PC-3 (cell line): ENCODE measurements around the gene BATF. TPM values are rescaled to one million over a fixed set of nuclear protein-coding genes. Genes with fewer than 3 reads are reported as not detected.

Experiments
- ATAC-seq: fragments of 200-7000 bp; cut with Tn5 transposase; 2 replicates; pipeline ENCODE4 v1.9.1; 2020; ENCODE audit warnings: mild to moderate bottlenecking, moderate library complexity
- BruUV-seq: library from RNA; stranded (reverse); fragments of 400-500 nt; replicated peaks from 2 replicates; lab custom pipeline; 2021; lab: Mats Ljungman, UMichigan
- CTCF ChIA-PET: fragments of 300-600 bp; sonication (Branson Sonifier 250); formaldehyde crosslinking; loops from one replicate; lab custom pipeline; 2022; ENCODE audit warnings: antibody characterized with exemption; lab: Charles Lee
- POLR2A ChIA-PET: fragments of 300-600 bp; sonication (Branson Sonifier 250); formaldehyde crosslinking; loops from one replicate; lab custom pipeline; 2022; ENCODE audit warnings: antibody characterized with exemption; ENCODE audit not compliant: unreplicated experiment; lab: Charles Lee
- DNase-seq: peaks from one replicate; pipeline ENCODE4 v3.0.0-alpha.2; 2015
- H2AFZ ChIP-seq: fragments of 300-600 bp; sonication (generic); 2 replicates; pipeline ENCODE4 v1.6.0; 2016; ENCODE audit warnings: antibody characterized with exemption, low read length
- H3F3A ChIP-seq: fragments of 300-600 bp; sonication (generic); one replicate; pipeline ENCODE4 v1.6.0; 2017; ENCODE audit warnings: antibody characterized with exemption, low read length, control low read depth, mild to moderate bottlenecking; ENCODE audit not compliant: unreplicated experiment
- H3K27ac ChIP-seq: fragments of 300-600 bp; sonication (generic); 2 replicates; pipeline ENCODE4 v1.5.1; 2016; ENCODE audit warnings: mild to moderate bottlenecking, low read length
- H3K27me3 ChIP-seq: fragments of 300-600 bp; sonication (generic); 2 replicates; pipeline ENCODE4 v1.6.1; 2016; ENCODE audit warnings: low read length, mixed read lengths
- H3K36me3 ChIP-seq: fragments of 300-600 bp; sonication (generic); 2 replicates; pipeline ENCODE4 v1.6.1; 2016; ENCODE audit warnings: low read depth, mixed run types, low read length, mixed read lengths
- H3K4me1 ChIP-seq: fragments of 300-600 bp; sonication (generic); 2 replicates; pipeline ENCODE4 v1.5.1; 2016; ENCODE audit warnings: low read length; ENCODE audit not compliant: insufficient read depth
- H3K4me2 ChIP-seq: fragments of 300-600 bp; sonication (generic); 2 replicates; pipeline ENCODE4 v1.6.0; 2016; ENCODE audit warnings: low read length
- H3K4me3 ChIP-seq: fragments of 300-600 bp; sonication (generic); 2 replicates; pipeline ENCODE4 v1.5.1; 2016; ENCODE audit warnings: mild to moderate bottlenecking, low read length, mixed read lengths
- H3K79me2 ChIP-seq: fragments of 300-600 bp; sonication (generic); 2 replicates; pipeline ENCODE4 v1.6.1; 2017; ENCODE audit warnings: low read length, mixed read lengths
- H3K9ac ChIP-seq: fragments of 300-600 bp; sonication (generic); 2 replicates; pipeline ENCODE4 v1.6.0; 2016; ENCODE audit warnings: mild to moderate bottlenecking, low read length
- H3K9me2 ChIP-seq: fragments of 300-600 bp; sonication (generic); replicated peaks from 2 replicates; pipeline ENCODE4 v1.6.1; 2016; ENCODE audit warnings: mixed run types, low read length, mixed read lengths
- H3K9me3 ChIP-seq: fragments of 300-600 bp; sonication (generic); 2 replicates; pipeline ENCODE4 v1.6.1; 2016; ENCODE audit warnings: low read length, mixed read lengths
- H4K20me1 ChIP-seq: fragments of 300-600 bp; sonication (generic); 2 replicates; pipeline ENCODE4 v1.6.1; 2016; ENCODE audit warnings: low read length, mixed read lengths
- CTCF ChIP-seq: fragments of 300-600 bp; sonication (generic); conservative IDR thresholded peaks from 2 replicates; pipeline ENCODE4 v1.5.1; 2017; ENCODE audit warnings: antibody characterized with exemption, low read depth, mild to moderate bottlenecking, low read length
- EZH2 ChIP-seq: fragments of 300-600 bp; sonication (generic); IDR thresholded peaks from one replicate; pipeline ENCODE4 v1.6.1; 2017; ENCODE audit warnings: antibody characterized with exemption, mild to moderate bottlenecking, low read length; ENCODE audit not compliant: unreplicated experiment
- EZH2phosphoT487 ChIP-seq: fragments of 300-600 bp; sonication (generic); IDR thresholded peaks from 2 replicates; pipeline ENCODE4 v1.6.1; 2018; ENCODE audit warnings: mild to moderate bottlenecking, antibody characterized with exemption, low read length, borderline replicate concordance
- intact Hi-C: fragments of 100-400 bp; cut with micrococcal nuclease; formaldehyde crosslinking; loops from 2 replicates; pipeline ENCODE4 v1.9.0; 2023
- total RNA-seq: library from RNA; depleted of rRNA; stranded (reverse); fragments of >200 nt; gene quantifications from 2 replicates; pipeline ENCODE4 v1.2.3, GENCODE V29; 2014

The BATF gene
- total RNA-seq, 1 experiment from 2014 or later: not detected

- CTCF ChIA-PET: no interaction called here
- Histone ChIP-seq H3K9me3 (no peaks in the 10 kb centered on the region), H3K27ac (no peak overlapping the region), H3K79me2 (no peaks in the 10 kb centered on the region), H2AFZ (no peak overlapping the region), H3K27me3 (no peaks in the 10 kb centered on the region), H3K4me3 (no peak overlapping the region), H3K36me3 (no peaks in the 10 kb centered on the region), H3K9me2 (no peaks in the 10 kb centered on the region), H3F3A (no peaks in the 10 kb centered on the region), H3K4me1 (peaks cover 22% of the 10 kb centered on the region), H3K9ac (no peak overlapping the region), H4K20me1 (no peaks in the 10 kb centered on the region), H3K4me2 (no peak overlapping the region)
- no peak for TF ChIP-seq CTCF
- ATAC-seq: no peak
- intact Hi-C loops: no loop called here
- DNase-seq: peak; percentile 54
- POLR2A ChIA-PET: no interaction called here
- BruUV-seq: no TSS peak
These were observed 9.5 kb downstream of the BATF start for GRCh38 chr14:75531660-75532317.

DNA sequence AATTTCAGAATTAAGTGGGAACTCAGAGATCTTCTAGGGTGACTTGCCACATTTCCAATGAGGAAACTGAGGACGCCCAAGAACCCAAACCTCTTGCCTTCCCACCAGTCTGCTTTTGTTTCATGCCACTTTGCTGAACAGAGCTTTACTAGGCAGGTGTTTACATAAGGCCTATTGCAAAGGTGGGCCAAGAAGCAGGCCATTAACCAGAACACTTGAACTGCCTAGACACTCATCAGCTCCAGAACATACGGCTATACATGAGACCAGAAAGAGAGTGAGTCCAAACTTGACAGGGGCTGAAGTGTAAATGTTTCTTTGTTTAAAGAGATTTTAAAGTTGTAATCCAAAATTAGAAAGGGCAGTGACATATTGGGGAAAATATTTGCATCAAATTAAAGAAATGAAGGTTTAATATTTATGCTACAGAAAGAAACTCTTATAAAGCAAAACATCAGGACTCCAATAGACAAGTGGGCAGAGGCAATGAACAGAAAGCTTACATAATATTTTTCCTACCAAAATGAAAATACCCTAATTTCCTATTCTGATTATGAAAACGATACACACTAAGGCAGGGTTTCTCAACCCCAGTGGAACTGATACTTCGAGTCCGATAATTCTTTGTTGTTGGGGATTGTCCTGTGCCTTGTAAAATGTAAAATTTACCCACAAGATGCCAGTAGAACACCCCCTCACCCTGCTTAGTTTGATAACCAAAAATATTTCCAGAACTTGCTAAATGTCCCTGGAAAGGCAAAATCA, 11.7 kb downstream of the BATF start:
- Histone ChIP-seq H3K9me3 (no peaks in the 10 kb centered on the region), H3K4me3 (no peak overlapping the region), H3K27ac (no peak overlapping the region), H3K79me2 (no peaks in the 10 kb centered on the region), H3F3A (no peaks in the 10 kb centered on the region), H3K4me1 (peaks cover 24% of the 10 kb centered on the region), H3K9me2 (no peaks in the 10 kb centered on the region), H3K4me2 (no peak overlapping the region), H3K36me3 (no peaks in the 10 kb centered on the region), H4K20me1 (no peaks in the 10 kb centered on the region), H3K27me3 (no peaks in the 10 kb centered on the region), H2AFZ (no peak overlapping the region), H3K9ac (no peak overlapping the region)
- BruUV-seq: no TSS peak
- ATAC-seq (no peak), DNase-seq (no peak)
- ChIA-PET CTCF (no interaction called here), POLR2A (no interaction called here)
- intact Hi-C loops: no loop called here
- TF ChIP-seq EZH2phosphoT487 (no peak), CTCF (no peak), EZH2 (no peak)
